Right atrium auricular region (tissue), 2 donors: ENCODE data around the gene MAPK4. TPM values are rescaled to one million over a fixed set of nuclear protein-coding genes. Genes with fewer than 3 reads are reported as not detected.

ENCODE experiments used
- DNase-seq: peaks from one replicate; pipeline ENCODE4 v3.0.0-alpha.2; 2019; ENCODE audit warnings: low spot score
- H3K27ac ChIP-seq, 2 donors: fragments of 200-600 bp; sonication (generic); 1 replicate in 1 of 2; 2 replicates in 1 of 2; pipeline ENCODE4 v1.5.1; 2016 to 2019
- H3K27me3 ChIP-seq, 2 donors: fragments of 200-600 bp; sonication (generic); one replicate each; pipeline versions ENCODE4 v1.5.1 to v1.6.0; 2017 to 2019
- H3K36me3 ChIP-seq: fragments of 200-600 bp; sonication (generic); one replicate; pipeline ENCODE4 v1.5.1; 2016
- H3K4me1 ChIP-seq, 2 donors: fragments of 200-600 bp; sonication (generic); one replicate each; pipeline versions ENCODE4 v1.5.1 to v1.6.0; 2017 to 2019
- H3K4me3 ChIP-seq, 2 donors: fragments of 200-600 bp; sonication (generic); 1 replicate in 1 of 2; 2 replicates in 1 of 2; pipeline ENCODE4 v1.5.1; 2017 to 2019; ENCODE audit warnings: mild to moderate bottlenecking in 1 of 2, moderate library complexity in 1 of 2
- H3K9me3 ChIP-seq, 2 donors: fragments of 200-600 bp; sonication (generic); one replicate each; pipeline ENCODE4 v1.5.1; 2019
- CTCF ChIP-seq, 2 donors: fragments of 200-600 bp; sonication (generic); IDR thresholded peaks; one replicate each; pipeline ENCODE4 v1.5.1; 2019; ENCODE audit warnings: antibody characterized with exemption in 2 of 2
- total RNA-seq, 2 donors: library from RNA; depleted of rRNA; stranded (reverse); fragments of >200 nt; gene quantifications; one replicate each; pipeline ENCODE4 v1.1.0, GENCODE V29; 2016

MAPK4 gene
- total RNA-seq, 2 donors from 2014 or later: 17.9 to 101 TPM

GRCh38 chr18:50734886-50735285 lies 175.0 kb downstream of the MAPK4 start:
- H3K9me3 ChIP-seq: no peaks in the 10 kb centered on the region
- no peak for TF ChIP-seq CTCF (IDR thresholded peaks at IDR 0.05)
- H3K4me1 ChIP-seq: no peaks in the 10 kb centered on the region
- no peaks in the 10 kb centered on the region for H3K36me3 ChIP-seq
- H3K4me3 ChIP-seq: no peak overlapping the region
- DNase-seq: no peak
- H3K27ac ChIP-seq: no peak overlapping the region
- H3K27me3 ChIP-seq: no peaks in the 10 kb centered on the region

GRCh38 chr18:50737127-50737526 lies 177.2 kb downstream of the MAPK4 start:
- no peaks in the 10 kb centered on the region for H3K27me3 ChIP-seq
- no peak overlapping the region for H3K4me3 ChIP-seq
- no peak for TF ChIP-seq CTCF (IDR thresholded peaks at IDR 0.05)
- H3K9me3 ChIP-seq: no peaks in the 10 kb centered on the region
- H3K4me1 ChIP-seq: no peaks in the 10 kb centered on the region
- H3K36me3 ChIP-seq: no peaks in the 10 kb centered on the region
- H3K27ac ChIP-seq: no peak overlapping the region
- no peak for DNase-seq

- TF ChIP-seq CTCF (IDR thresholded peaks at IDR 0.05): no peak
- Histone ChIP-seq H3K4me1 (no peaks in the 10 kb centered on the region), H3K27me3 (no peaks in the 10 kb centered on the region), H3K27ac (no peak overlapping the region), H3K4me3 (no peak overlapping the region), H3K9me3 (no peaks in the 10 kb centered on the region), H3K36me3 (no peaks in the 10 kb centered on the region)
- DNase-seq: no peak
These were observed 178.3 kb downstream of the MAPK4 start for GRCh38 chr18:50738098-50738757.

- no peaks in the 10 kb centered on the region for H3K36me3 ChIP-seq
- peaks cover 0 to under 1% of the 10 kb centered on the region in 2 donors for H3K9me3 ChIP-seq
- no peak overlapping the region for H3K27ac ChIP-seq
- TF ChIP-seq CTCF (IDR thresholded peaks at IDR 0.05): no peak
- no peaks in the 10 kb centered on the region for H3K27me3 ChIP-seq
- no peak for DNase-seq
- H3K4me1 ChIP-seq: no peaks in the 10 kb centered on the region
- H3K4me3 ChIP-seq: no peak overlapping the region
These were observed 183.1 kb downstream of the MAPK4 start for GRCh38 chr18:50742952-50743351.

- Histone ChIP-seq H3K27me3 (no peaks in the 10 kb centered on the region), H3K4me1 (peaks cover 0 to 4% of the 10 kb centered on the region in 2 donors), H3K4me3 (no peak overlapping the region), H3K36me3 (no peaks in the 10 kb centered on the region), H3K27ac (no peak overlapping the region), H3K9me3 (peaks cover 0 to 3% of the 10 kb centered on the region in 2 donors)
- DNase-seq: no peak
- no peak for TF ChIP-seq CTCF (IDR thresholded peaks at IDR 0.05)
These were observed 184.4 kb downstream of the MAPK4 start for GRCh38 chr18:50744253-50744652.

- Histone ChIP-seq H3K27me3 (no peaks in the 10 kb centered on the region), H3K27ac (no peak overlapping the region), H3K9me3 (peaks cover 0 to 3% of the 10 kb centered on the region in 2 donors), H3K4me1 (peaks cover 0 to 4% of the 10 kb centered on the region in 2 donors), H3K36me3 (no peaks in the 10 kb centered on the region), H3K4me3 (no peak overlapping the region)
- TF ChIP-seq CTCF (IDR thresholded peaks at IDR 0.05): no peak
- no peak for DNase-seq
These were observed 186.1 kb downstream of the MAPK4 start for GRCh38 chr18:50745945-50746344.
